ENCODE results near the gene KAT7.

The KAT7 gene

DNA sequence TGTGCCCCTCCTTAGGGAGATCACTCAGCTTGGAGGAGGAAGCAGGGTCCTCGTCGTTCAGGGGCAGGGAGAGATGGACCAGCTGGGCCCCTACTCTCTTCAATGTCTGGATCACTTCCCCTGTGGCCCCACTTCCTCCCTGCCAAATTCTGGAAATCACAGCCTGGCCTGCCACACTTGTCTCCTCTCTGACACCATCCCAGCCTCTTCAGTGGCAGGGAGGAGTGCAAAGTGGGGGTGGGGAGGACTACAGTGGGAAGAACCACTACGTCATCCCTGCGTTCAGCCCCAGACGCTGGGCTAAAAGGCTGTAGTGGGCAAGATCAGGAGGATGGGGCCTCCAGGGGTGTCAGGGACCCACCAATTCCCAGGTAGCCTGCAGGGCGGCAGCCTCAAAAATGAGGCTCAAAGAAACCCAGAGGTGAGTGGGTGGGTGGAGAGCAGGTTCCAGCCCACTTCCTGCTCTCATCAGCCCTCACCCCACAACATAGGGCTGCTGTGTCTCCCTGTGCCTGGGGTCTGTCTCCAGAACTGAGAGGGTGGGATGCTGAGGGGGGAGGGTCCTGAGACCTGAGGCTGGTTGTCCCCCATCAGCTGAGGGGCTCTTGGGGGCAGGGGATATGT lies 84.4 kb downstream of the KAT7 start:
- no peak for DNase-seq (ENCODE audit: low spot score)

DNA sequence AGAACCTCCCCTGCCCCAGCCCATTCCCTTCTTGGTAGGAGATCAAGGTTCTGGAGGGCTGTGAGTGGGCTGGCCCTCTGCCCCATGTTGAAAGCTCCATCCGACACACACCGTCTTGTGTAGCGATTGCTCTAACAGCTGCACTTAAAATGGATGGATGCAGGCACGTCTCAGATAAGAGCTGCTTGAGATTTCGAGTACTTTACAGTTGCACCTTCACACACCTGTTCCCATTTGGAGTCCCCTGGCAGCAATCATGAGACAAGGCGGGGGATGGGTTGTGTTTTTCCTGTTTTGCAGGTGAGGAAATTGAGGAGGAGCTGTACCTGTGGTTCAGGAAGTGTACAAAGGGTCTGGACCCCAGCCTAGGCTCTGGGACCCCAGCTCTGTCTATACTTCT lies 85.0 kb downstream of the KAT7 start:
- no peak for DNase-seq (ENCODE audit: low spot score)

DNA sequence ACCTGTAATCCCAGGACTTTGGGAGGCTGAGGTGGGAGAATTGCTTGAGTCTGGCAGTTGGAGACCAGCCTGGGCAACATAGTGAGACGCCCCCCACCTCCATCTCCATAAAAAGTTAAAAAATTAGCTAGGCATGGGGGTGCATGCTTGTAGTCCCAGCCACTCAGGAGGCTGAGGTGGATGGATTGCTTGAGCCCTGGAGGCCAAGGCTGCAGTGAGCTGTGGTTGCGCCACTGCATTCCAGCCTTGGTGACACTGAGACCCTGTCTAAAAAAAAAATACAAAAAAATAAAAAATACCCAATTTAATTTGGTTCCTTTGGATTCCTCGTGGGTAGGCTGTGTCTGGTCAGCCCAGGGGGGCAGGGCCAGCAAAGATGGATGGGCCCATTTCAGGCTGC lies 85.4 kb downstream of the KAT7 start:
- no peak for DNase-seq (ENCODE audit: low spot score)

DNA sequence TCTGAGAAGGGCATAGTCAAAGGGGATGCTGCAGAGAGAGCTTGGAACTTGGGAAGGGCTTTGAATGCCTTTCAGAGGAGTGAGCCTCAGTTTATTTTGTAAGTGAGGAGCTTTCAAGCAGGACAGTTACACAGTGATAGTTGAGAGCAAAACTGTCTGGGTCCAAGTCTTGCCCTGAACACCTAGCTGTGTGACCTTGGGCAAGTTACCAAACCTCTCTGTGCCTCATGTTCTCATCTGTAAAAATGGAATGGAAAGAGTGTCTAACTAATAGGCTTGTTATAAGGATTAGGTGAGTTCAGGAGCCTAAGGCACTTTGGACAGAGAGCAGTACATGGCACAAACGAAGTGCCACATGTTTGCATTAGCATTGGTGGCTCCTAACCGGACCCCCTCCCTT lies 86.4 kb downstream of the KAT7 start:
- no peak for DNase-seq (ENCODE audit: low spot score)

DNA sequence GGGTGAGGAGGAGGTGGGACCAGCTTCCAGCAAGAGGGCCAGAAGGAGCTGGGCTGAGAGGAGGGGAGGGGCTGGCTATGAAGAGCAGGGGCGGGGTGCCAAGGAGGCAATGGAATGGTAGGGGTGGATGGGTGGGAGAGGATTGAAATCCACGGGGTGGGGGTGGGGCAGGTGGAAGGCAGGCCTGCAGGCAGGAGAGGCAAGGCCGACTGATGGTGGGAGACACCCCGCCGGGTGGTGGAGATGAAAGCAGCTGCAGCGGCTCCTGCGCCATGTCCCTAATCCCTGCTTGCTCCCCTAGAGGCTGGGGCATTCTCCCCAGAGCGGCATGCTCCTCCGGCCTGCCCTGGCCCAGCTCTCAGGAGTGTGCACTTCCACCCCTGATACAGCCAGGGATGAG lies 87.2 kb downstream of the KAT7 start:
- no peak for DNase-seq (ENCODE audit: low spot score)

DNA sequence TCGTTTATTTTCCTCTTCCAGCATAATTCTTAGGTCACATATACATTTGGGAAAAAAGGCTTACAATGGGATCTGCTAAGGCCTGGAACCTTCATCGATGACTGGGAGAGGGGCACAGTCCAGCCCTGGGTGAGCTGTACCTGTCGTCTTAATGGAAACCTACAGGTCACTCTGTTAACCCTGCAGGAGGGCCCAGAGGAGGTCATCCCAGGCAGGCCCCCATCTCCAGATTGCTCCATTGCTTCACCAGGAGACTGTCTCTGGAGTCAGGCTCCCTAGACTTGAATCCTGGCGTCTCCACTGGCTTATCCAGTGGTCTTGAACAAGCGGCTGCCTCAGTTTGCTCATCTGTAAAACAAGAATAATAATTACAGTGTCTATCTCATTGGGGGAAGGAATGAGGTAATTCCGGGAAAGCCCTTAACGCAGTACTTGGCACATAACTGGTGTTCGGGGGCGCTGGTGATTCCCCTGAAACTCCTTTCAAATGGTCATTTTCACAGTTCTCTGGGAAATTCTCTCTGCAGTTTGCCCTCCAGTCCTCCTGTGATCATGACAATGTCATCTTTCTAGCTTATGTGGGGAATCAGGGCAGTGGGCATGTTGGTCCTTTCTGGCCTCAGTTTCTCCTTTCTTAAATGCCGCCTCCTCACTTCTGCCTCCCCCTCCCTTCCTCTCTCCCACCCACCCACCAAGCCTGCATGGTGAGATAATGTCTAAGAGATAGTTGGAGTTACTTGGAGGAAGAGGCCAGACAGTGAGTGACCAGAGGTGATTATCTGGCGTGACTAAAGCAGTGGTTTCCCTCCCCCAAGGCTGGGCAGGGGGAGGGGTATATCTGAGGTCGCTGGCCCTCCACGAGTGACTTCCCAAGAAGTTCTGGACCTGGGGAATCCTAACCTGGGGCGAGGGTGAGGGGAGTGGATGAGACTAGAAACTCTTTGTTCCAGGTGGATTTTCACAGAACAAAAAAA lies 90.7 kb downstream of the KAT7 start:
- DNase-seq (ENCODE audit: low spot score), result no peak

DNA sequence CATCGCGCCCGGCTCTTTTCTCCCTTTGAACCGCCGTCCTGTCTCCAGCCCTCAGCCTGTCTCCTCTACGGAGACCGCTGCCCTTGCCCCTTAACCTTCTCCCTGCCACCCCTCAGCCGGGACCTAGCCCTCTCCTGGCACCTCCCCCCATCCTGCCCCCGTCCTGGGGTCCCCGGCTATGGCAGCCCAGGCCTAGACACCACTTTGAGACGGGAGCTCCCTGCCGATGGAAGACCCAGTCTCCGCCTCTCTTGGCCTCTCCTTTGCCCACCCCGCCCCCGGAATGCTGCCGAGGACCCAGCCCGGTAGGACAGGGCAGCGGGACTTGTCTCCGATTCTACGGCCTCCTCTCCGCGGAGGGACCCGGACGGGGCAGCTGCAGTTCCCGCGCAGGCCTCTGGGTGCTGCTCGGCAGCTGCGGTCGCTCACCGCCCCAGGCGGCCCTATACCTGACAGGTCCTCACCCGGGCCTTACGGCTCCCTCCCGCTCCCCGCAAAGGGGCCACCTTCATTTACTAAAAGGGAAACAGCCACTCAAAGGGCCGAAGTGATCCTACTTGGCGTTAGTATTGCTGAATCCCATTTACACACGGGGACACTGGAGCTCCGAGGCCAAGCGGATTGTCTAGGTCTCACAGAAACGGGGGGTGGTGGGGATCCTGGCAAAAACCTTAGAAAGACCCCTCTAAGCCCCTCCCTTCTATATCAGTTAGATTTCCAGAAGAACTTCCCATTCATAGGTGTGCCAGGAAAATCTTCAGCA lies 92.0 kb downstream of the KAT7 start:
- DNase-seq (ENCODE audit: low spot score), result peak; percentile 97

DNA sequence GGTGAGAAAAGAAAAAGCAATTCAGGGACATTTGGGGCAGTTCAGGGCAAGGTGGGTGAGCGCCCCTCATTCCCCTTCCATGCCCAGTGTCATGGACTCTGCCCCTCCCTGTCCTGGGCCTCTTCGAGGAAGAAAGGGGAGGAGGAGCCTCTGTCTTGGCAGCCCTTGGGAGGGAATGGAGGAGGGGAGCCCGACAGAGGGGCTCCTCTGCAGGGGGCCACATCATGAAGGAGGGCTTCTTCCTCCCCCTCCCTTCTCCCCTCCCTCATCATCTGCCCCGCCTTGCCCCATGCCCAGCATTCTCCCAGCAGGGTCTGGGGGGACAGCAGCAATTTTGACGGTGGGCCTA lies 92.5 kb downstream of the KAT7 start:
- DNase-seq (ENCODE audit: low spot score), result no peak

DNA sequence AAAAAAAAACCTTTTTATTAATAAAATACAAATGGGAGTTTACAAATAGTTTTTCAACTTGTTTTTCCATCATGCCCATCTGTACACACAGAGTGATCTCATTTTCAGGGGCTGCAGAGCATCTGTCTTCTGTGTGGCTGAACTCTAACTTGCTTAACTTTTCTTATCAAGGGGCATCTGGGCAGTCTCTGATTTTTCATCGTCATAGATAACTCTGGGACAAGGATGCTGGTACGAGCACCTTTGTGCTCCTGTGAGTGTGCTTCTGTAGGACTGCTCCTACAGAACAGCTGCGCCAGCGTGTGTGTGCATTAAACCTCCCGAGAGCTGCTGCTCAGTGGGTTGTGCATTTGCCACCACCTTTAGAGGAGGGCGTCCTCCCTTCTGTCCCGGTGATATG lies 94.0 kb downstream of the KAT7 start:
- no peak for DNase-seq (ENCODE audit: low spot score)

All from HuH-7.5 (cell line).